Astrocyte (in vitro differentiated cells and primary cell): ENCODE results near the gene AQP3.

ENCODE experiments used
- CTCF ChIP-seq: IDR thresholded peaks from 2 replicates; pipeline ENCODE4 v1.5.1; 2011; ENCODE audit warnings: low read depth, mild to moderate bottlenecking, inconsistent platforms, low read length, moderate library complexity; ENCODE audit not compliant: insufficient read depth
- EZH2 ChIP-seq: IDR thresholded peaks from 2 replicates; pipeline ENCODE4 v1.6.1; 2012; ENCODE audit warnings: mild to moderate bottlenecking, low read length, inconsistent platforms; ENCODE audit not compliant: insufficient read depth

GRCh38 chr9:33416996-33417395, 30.4 kb downstream of the AQP3 start:
- TF ChIP-seq CTCF (no peak), EZH2 (no peak)
